HG03354 (cell line): ENCODE data around the gene GLTPD2.

Experiments
- ATAC-seq: cut with Tn5 transposase; IDR thresholded peaks from one replicate; pipeline ENCODE4 v1.9.1; 2021; ENCODE audit warnings: mild to moderate bottlenecking; ENCODE audit not compliant: unreplicated experiment, poor library complexity, severe bottlenecking

Gene GLTPD2

GRCh38 chr17:4837471-4838308 is 48.9 kb downstream of the GLTPD2 start:
- no peak for ATAC-seq

DNA sequence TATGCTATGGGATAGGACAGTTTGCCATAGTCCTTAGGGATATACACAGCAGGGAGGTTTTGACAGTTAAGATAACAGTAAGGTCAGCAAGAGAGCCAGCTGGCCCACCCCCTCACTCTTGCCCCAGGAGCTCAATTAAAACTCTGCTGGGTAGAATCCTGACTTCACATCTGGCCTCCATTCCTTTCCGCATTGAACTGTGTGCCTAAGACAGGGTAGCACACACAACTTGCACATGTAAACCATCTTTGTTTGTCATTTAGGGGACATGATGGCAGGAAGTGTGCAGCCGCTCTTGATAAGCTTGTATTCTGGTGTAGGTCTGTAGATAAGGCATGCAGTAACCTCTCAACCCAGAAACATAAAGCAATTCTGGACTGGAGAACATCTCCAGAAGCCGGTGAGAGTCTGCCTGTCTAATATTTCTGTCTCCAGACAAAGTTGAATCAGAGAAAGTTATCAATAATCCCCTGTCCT is 49.6 kb downstream of the GLTPD2 start:
- no peak for ATAC-seq

DNA sequence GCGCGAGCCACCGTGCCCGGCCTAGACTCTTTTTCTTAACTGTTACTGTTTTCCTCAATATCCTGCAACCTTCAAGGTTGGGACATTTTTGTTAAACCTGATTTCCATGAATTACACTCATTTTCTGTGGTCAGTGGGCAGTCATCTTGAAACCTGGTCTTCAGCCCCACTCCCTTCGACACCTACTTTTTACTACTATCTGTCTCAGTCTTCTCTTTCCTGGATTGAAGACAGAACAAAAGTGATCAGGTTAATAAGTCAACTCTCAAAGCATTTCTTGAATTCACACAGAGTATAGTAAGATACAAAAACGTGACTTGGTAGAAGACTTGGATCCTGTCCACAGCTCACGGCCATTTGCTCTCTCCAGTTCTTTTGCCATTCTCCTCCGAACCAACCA is 50.5 kb downstream of the GLTPD2 start:
- ATAC-seq, result no peak
